LNCaP clone FGC (cell line): ENCODE results near the gene GRAMD4.

ENCODE experiments used
- DNase-seq: peaks from one replicate; pipeline ENCODE4 v3.0.0-alpha.2; 2011; ENCODE audit warnings: low read depth
- H3K4me3 ChIP-seq: 2 replicates; pipeline ENCODE4 v1.5.1; 2011; ENCODE audit warnings: mild to moderate bottlenecking, low read depth, low read length, control low read depth
- CTCF ChIP-seq: IDR thresholded peaks from 2 replicates; pipeline ENCODE4 v1.5.1; 2012; ENCODE audit warnings: mild to moderate bottlenecking; ENCODE audit not compliant: control insufficient read depth, insufficient read depth; ENCODE audit errors: extremely low read depth

GRAMD4 gene

GRCh38 chr22:46703996-46704370 is 83.8 kb downstream of the GRAMD4 start:
- no peak overlapping the region for H3K4me3 ChIP-seq
- no peak for TF ChIP-seq CTCF
- no peak for DNase-seq

- TF ChIP-seq CTCF = no peak
- DNase-seq = no peak
- no peak overlapping the region for H3K4me3 ChIP-seq
Observed at GRCh38 chr22:46706060-46706459, 85.9 kb downstream of the GRAMD4 start.

GRCh38 chr22:46707305-46707704 is 87.1 kb downstream of the GRAMD4 start:
- no peak overlapping the region for H3K4me3 ChIP-seq
- DNase-seq = no peak
- no peak for TF ChIP-seq CTCF

GRCh38 chr22:46707827-46708570 is 87.8 kb downstream of the GRAMD4 start:
- no peak for TF ChIP-seq CTCF
- DNase-seq = no peak
- H3K4me3 ChIP-seq = no peak overlapping the region

GRCh38 chr22:46708766-46709330 is 88.7 kb downstream of the GRAMD4 start:
- TF ChIP-seq CTCF = no peak
- no peak for DNase-seq
- H3K4me3 ChIP-seq = no peak overlapping the region

GRCh38 chr22:46710806-46711205 is 90.6 kb downstream of the GRAMD4 start:
- H3K4me3 ChIP-seq = no peak overlapping the region
- DNase-seq = no peak
- no peak for TF ChIP-seq CTCF

- no peak for DNase-seq
- H3K4me3 ChIP-seq = no peak overlapping the region
- TF ChIP-seq CTCF = no peak
Observed at GRCh38 chr22:46712288-46712687, 92.1 kb downstream of the GRAMD4 start.
